HepG2 (cell line): ENCODE results near the gene TMEM187. TPM values are rescaled to one million over a fixed set of nuclear protein-coding genes. Genes with fewer than 3 reads are reported as not detected.

ENCODE experiments used
- CHD4 ChIP-seq: fragments of 200-600 bp; sonication (generic); IDR thresholded peaks from 2 replicates; pipeline ENCODE4 v1.7.0; 2017; ENCODE audit warnings: mild to moderate bottlenecking, low read length, borderline replicate concordance
- FOXC1 ChIP-seq: sonication (generic); formaldehyde crosslinking; IDR thresholded peaks from 2 replicates; pipeline ENCODE4 v1.8.0; 2022; ENCODE audit warnings: mild to moderate bottlenecking, missing genetic modification reagents, borderline replicate concordance
- JARID2 ChIP-seq: sonication (generic); formaldehyde crosslinking; IDR thresholded peaks from 2 replicates; pipeline ENCODE4 v1.8.1; 2023; ENCODE audit warnings: missing genetic modification reagents, inconsistent platforms; ENCODE audit not compliant: insufficient replicate concordance
- PHF21A ChIP-seq: sonication (generic); formaldehyde crosslinking; IDR thresholded peaks from 2 replicates; pipeline ENCODE4 v1.5.0; 2020; ENCODE audit warnings: mild to moderate bottlenecking, missing genetic modification reagents
- SAP130 ChIP-seq: IDR thresholded peaks from 2 replicates; pipeline ENCODE4 v1.6.1; 2016; ENCODE audit warnings: low read depth
- SMARCC2 ChIP-seq: fragments of 450-650 bp; IDR thresholded peaks from 2 replicates; pipeline ENCODE4 v1.6.1; 2017; ENCODE audit warnings: antibody characterized with exemption, mild to moderate bottlenecking
- SMARCE1 ChIP-seq: fragments of 450-650 bp; IDR thresholded peaks from 2 replicates; pipeline ENCODE4 v1.6.1; 2017; ENCODE audit warnings: borderline replicate concordance
- ZC3H4 ChIP-seq: sonication (generic); formaldehyde crosslinking; IDR thresholded peaks from 2 replicates; pipeline ENCODE4 v1.4.0; 2020; ENCODE audit warnings: missing genetic modification reagents, borderline replicate concordance
- ZNF143 ChIP-seq: sonication (generic); formaldehyde crosslinking; IDR thresholded peaks from 2 replicates; pipeline ENCODE4 v1.4.0; 2020; ENCODE audit warnings: missing genetic modification reagents
- ZNF317 ChIP-seq: sonication (generic); formaldehyde crosslinking; IDR thresholded peaks from 2 replicates; pipeline ENCODE4 v1.5.0; 2020; ENCODE audit warnings: mild to moderate bottlenecking, missing genetic modification reagents
- ZNF354B ChIP-seq: sonication (generic); formaldehyde crosslinking; IDR thresholded peaks from 2 replicates; pipeline ENCODE4 v1.8.0; 2022; ENCODE audit warnings: mild to moderate bottlenecking, missing genetic modification reagents
- ZNF550 ChIP-seq: sonication (generic); formaldehyde crosslinking; IDR thresholded peaks from 2 replicates; pipeline ENCODE4 v1.4.0; 2020; ENCODE audit warnings: mild to moderate bottlenecking, missing genetic modification reagents, borderline replicate concordance
- ZNF777 ChIP-seq: sonication (generic); formaldehyde crosslinking; IDR thresholded peaks from 2 replicates; pipeline ENCODE4 v1.4.0; 2020; ENCODE audit warnings: missing genetic modification reagents
- polyA plus RNA-seq, 8 experiments: library from polyadenylated mRNA; depleted of rRNA in 3 of 8; stranded (reverse) in 7 of 8; unstranded in 1 of 8; fragments of >200 nt; fragmentation: Illumina TruSeq in 4 of 8; extraction: Trizol in 4 of 8; gene quantifications; 2 replicates each; pipeline versions ENCODE4 v1.2.1 to v1.2.3, GENCODE V29; 2011 to 2016; ENCODE audit warnings: low read depth in 4 of 8, missing spikeins in 1 of 8, mixed read lengths in 1 of 8; ENCODE audit not compliant: insufficient read depth in 1 of 8
- total RNA-seq, 5 experiments: library from RNA; depleted of rRNA; stranded (reverse); fragments of >200 nt; fragmentation: Illumina TruSeq; extraction: Trizol; gene quantifications; 2 replicates each; pipeline ENCODE4 v1.2.3, GENCODE V29; 2016; ENCODE audit warnings: low read depth in 1 of 5
- TF ChIP-seq, protein P1 (sequence below): sonication (generic); formaldehyde crosslinking; IDR thresholded peaks from 2 replicates; pipeline ENCODE4 v1.5.0; 2020; ENCODE audit warnings: missing genetic modification reagents
- TF ChIP-seq, protein P2 (sequence below): sonication (generic); formaldehyde crosslinking; IDR thresholded peaks from 2 replicates; pipeline ENCODE4 v1.5.1; 2020; ENCODE audit warnings: missing genetic modification reagents, mild to moderate bottlenecking, borderline replicate concordance
- TF ChIP-seq, protein P3 (sequence below): sonication (generic); formaldehyde crosslinking; IDR thresholded peaks from 2 replicates; pipeline ENCODE4 v1.5.0; 2020; ENCODE audit warnings: mild to moderate bottlenecking, missing genetic modification reagents, borderline replicate concordance
- TF ChIP-seq, protein P4 (sequence below): sonication (generic); formaldehyde crosslinking; IDR thresholded peaks from 2 replicates; pipeline ENCODE4 v1.4.0; 2020; ENCODE audit warnings: missing genetic modification reagents

TMEM187 gene
- total and polyA plus RNA-seq, 2 of the 13 experiments (the other 11 are each of a cell fraction or from before 2014, with no cell fraction given), result 2.2 to 6.2 TPM

DNA sequence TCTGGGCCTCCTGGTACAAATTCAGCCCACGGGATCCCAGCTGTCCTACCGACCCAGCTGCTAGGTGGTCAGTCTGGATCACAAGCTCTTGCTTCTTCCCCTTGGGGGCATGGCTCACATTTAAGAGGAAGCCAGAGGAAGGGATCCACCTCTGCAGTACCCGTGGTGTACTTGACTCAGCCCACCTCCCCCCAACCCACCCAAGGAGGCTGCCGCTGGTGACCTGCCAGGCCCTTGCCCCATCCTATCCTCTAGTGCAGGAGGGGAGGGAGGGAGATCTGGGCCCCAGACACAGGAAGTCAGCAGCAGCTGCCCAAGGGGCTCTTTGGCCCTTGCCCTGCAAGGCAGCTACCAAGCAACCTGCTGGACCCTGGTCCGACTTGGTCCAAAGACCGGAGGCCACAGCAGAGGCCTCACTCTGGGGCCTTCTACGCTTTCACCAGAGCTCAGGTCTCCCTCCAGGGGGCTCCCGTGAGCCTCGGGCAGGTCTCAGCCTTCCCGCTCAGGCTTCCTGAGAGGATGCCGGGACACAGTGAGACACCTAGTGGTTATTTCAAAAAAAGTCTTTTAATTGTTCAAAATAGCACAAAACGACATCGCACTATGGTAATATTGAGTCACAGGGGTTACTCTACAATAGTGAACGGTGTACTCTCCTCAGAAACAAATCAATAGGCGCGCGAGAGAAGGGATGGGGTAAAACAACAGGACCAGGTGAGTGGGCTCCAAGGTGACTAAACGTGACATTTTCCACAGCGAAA is 25.4 kb upstream of the TMEM187 start (continued):
- TF ChIP-seq, protein P1, sequence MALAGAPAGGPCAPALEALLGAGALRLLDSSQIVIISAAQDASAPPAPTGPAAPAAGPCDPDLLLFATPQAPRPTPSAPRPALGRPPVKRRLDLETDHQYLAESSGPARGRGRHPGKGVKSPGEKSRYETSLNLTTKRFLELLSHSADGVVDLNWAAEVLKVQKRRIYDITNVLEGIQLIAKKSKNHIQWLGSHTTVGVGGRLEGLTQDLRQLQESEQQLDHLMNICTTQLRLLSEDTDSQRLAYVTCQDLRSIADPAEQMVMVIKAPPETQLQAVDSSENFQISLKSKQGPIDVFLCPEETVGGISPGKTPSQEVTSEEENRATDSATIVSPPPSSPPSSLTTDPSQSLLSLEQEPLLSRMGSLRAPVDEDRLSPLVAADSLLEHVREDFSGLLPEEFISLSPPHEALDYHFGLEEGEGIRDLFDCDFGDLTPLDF (CRISPR knock-in tag), result no peak; the same call in 1 of the 2 replicates
- TF ChIP-seq ZNF777 (no peak), ZNF550 (CRISPR knock-in tag) (no peak), SAP130 (peak; percentile 63), ZC3H4 (CRISPR knock-in tag) (no peak), ZNF317 (CRISPR knock-in tag) (no peak), PHF21A (CRISPR knock-in tag) (peak; percentile 78), JARID2 (CRISPR knock-in tag) (no peak), SMARCC2 (no peak), CHD4 (no peak), ZNF354B (no peak), ZNF143 (CRISPR knock-in tag) (peak; percentile 58; the same call in 1 of the 2 replicates), FOXC1 (CRISPR knock-in tag) (no peak), SMARCE1 (no peak)
- TF ChIP-seq, protein P2, sequence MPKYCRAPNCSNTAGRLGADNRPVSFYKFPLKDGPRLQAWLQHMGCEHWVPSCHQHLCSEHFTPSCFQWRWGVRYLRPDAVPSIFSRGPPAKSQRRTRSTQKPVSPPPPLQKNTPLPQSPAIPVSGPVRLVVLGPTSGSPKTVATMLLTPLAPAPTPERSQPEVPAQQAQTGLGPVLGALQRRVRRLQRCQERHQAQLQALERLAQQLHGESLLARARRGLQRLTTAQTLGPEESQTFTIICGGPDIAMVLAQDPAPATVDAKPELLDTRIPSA, result no peak
- TF ChIP-seq, protein P3, sequence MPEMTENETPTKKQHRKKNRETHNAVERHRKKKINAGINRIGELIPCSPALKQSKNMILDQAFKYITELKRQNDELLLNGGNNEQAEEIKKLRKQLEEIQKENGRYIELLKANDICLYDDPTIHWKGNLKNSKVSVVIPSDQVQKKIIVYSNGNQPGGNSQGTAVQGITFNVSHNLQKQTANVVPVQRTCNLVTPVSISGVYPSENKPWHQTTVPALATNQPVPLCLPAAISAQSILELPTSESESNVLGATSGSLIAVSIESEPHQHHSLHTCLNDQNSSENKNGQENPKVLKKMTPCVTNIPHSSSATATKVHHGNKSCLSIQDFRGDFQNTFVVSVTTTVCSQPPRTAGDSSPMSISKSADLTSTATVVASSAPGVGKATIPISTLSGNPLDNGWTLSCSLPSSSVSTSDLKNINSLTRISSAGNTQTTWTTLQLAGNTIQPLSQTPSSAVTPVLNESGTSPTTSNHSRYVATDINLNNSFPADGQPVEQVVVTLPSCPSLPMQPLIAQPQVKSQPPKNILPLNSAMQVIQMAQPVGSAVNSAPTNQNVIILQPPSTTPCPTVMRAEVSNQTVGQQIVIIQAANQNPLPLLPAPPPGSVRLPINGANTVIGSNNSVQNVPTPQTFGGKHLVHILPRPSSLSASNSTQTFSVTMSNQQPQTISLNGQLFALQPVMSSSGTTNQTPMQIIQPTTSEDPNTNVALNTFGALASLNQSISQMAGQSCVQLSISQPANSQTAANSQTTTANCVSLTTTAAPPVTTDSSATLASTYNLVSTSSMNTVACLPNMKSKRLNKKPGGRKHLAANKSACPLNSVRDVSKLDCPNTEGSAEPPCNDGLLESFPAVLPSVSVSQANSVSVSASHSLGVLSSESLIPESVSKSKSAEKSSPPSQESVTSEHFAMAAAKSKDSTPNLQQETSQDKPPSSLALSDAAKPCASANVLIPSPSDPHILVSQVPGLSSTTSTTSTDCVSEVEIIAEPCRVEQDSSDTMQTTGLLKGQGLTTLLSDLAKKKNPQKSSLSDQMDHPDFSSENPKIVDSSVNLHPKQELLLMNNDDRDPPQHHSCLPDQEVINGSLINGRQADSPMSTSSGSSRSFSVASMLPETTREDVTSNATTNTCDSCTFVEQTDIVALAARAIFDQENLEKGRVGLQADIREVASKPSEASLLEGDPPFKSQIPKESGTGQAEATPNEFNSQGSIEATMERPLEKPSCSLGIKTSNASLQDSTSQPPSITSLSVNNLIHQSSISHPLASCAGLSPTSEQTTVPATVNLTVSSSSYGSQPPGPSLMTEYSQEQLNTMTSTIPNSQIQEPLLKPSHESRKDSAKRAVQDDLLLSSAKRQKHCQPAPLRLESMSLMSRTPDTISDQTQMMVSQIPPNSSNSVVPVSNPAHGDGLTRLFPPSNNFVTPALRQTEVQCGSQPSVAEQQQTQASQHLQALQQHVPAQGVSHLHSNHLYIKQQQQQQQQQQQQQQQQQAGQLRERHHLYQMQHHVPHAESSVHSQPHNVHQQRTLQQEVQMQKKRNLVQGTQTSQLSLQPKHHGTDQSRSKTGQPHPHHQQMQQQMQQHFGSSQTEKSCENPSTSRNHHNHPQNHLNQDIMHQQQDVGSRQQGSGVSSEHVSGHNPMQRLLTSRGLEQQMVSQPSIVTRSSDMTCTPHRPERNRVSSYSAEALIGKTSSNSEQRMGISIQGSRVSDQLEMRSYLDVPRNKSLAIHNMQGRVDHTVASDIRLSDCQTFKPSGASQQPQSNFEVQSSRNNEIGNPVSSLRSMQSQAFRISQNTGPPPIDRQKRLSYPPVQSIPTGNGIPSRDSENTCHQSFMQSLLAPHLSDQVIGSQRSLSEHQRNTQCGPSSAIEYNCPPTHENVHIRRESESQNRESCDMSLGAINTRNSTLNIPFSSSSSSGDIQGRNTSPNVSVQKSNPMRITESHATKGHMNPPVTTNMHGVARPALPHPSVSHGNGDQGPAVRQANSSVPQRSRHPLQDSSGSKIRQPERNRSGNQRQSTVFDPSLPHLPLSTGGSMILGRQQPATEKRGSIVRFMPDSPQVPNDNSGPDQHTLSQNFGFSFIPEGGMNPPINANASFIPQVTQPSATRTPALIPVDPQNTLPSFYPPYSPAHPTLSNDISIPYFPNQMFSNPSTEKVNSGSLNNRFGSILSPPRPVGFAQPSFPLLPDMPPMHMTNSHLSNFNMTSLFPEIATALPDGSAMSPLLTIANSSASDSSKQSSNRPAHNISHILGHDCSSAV (CRISPR knock-in tag), result no peak
- TF ChIP-seq, protein P4, sequence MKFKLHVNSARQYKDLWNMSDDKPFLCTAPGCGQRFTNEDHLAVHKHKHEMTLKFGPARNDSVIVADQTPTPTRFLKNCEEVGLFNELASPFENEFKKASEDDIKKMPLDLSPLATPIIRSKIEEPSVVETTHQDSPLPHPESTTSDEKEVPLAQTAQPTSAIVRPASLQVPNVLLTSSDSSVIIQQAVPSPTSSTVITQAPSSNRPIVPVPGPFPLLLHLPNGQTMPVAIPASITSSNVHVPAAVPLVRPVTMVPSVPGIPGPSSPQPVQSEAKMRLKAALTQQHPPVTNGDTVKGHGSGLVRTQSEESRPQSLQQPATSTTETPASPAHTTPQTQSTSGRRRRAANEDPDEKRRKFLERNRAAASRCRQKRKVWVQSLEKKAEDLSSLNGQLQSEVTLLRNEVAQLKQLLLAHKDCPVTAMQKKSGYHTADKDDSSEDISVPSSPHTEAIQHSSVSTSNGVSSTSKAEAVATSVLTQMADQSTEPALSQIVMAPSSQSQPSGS (CRISPR knock-in tag), result no peak
